IPS-18a (cell line): ENCODE results near the gene CD14.
A peak's percentile ranks its signal among the peaks of the same experiment; 100 is the strongest.
"Not testable (repeated sequence)": the region's sequence is repeated elsewhere in the genome, so short reads cannot be mapped to it uniquely, and the experiment has no call there.

ENCODE experiments used
- H3K27ac ChIP-seq: one replicate; pipeline ENCODE4 v1.5.1; 2013; ENCODE audit warnings: low read length
- H3K27me3 ChIP-seq: one replicate; pipeline ENCODE4 v1.6.1; 2013; ENCODE audit warnings: mild to moderate bottlenecking, low read length; ENCODE audit not compliant: control insufficient read depth, insufficient read depth
- H3K36me3 ChIP-seq: one replicate; pipeline ENCODE4 v1.6.1; 2013; ENCODE audit warnings: low read depth, low read length; ENCODE audit not compliant: control insufficient read depth
- H3K4me1 ChIP-seq: one replicate; pipeline ENCODE4 v1.6.1; 2013; ENCODE audit warnings: low read depth, low read length; ENCODE audit not compliant: control insufficient read depth
- H3K4me3 ChIP-seq: one replicate; pipeline ENCODE4 v1.5.1; 2013; ENCODE audit warnings: low read length
- H3K9ac ChIP-seq: one replicate; pipeline ENCODE4 v1.6.1; 2013; ENCODE audit warnings: mild to moderate bottlenecking, low read length, moderate library complexity
- H3K9me3 ChIP-seq: one replicate; pipeline ENCODE4 v1.6.1; 2013; ENCODE audit warnings: low read depth, low read length; ENCODE audit not compliant: control insufficient read depth

The CD14 gene

DNA sequence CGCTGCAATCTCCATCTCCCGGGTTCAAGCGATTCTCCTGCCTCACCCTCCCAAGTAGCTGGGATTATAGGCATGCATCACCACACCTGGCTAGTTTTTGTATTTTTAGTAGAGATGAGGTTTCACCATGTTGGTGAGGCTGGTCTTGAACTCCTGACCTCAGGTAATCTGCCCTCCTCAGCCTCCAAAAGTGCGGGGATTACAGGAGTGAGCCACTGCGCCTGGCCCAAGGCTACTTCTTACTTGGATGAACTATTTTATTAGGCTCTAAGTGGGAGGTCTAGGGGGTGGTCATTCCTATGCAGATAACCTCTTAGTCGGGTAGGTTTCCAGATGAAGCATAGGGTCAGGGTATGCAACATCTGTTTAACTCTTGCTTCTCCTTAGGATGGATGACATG lies 27.4 kb upstream of the CD14 start:
- not testable (repeated sequence) for H3K9me3 ChIP-seq, H3K4me1 ChIP-seq, H3K4me3 ChIP-seq, H3K27ac ChIP-seq, H3K9ac ChIP-seq, H3K27me3 ChIP-seq
- H3K36me3 ChIP-seq: peaks cover 68% of the 10 kb centered on the region

GRCh38 chr5:140658870-140659269 lies 25.9 kb upstream of the CD14 start:
- H3K27ac ChIP-seq: no peak overlapping the region
- no peaks in the 10 kb centered on the region for H3K4me1 ChIP-seq
- no peaks in the 10 kb centered on the region for H3K27me3 ChIP-seq
- no peak overlapping the region for H3K9ac ChIP-seq
- peaks cover 83% of the 10 kb centered on the region for H3K36me3 ChIP-seq
- no peaks in the 10 kb centered on the region for H3K9me3 ChIP-seq
- H3K4me3 ChIP-seq: no peak overlapping the region

- no peaks in the 10 kb centered on the region for H3K9me3 ChIP-seq
- H3K36me3 ChIP-seq: peaks cover 53% of the 10 kb centered on the region
- H3K4me3 ChIP-seq: peak overlapping the region; percentile 94
- H3K9ac ChIP-seq: peak overlapping the region; percentile 81
- H3K27me3 ChIP-seq: no peaks in the 10 kb centered on the region
- H3K27ac ChIP-seq: no peak overlapping the region
- no peaks in the 10 kb centered on the region for H3K4me1 ChIP-seq
Measured at GRCh38 chr5:140647042-140647419, 14.1 kb upstream of the CD14 start.

GRCh38 chr5:140642718-140643117 lies 9.7 kb upstream of the CD14 start:
- Histone ChIP-seq H3K36me3 (peaks cover 41% of the 10 kb centered on the region), H3K4me3 (no peak overlapping the region), H3K4me1 (peaks cover 3% of the 10 kb centered on the region), H3K27ac (no peak overlapping the region), H3K27me3 (no peaks in the 10 kb centered on the region), H3K9me3 (no peaks in the 10 kb centered on the region), H3K9ac (no peak overlapping the region)

GRCh38 chr5:140641716-140642115 lies 8.7 kb upstream of the CD14 start:
- peaks cover 3% of the 10 kb centered on the region for H3K4me1 ChIP-seq
- H3K9me3 ChIP-seq: no peaks in the 10 kb centered on the region
- H3K4me3 ChIP-seq: no peak overlapping the region
- no peak overlapping the region for H3K9ac ChIP-seq
- no peak overlapping the region for H3K27ac ChIP-seq
- peaks cover 41% of the 10 kb centered on the region for H3K36me3 ChIP-seq
- no peaks in the 10 kb centered on the region for H3K27me3 ChIP-seq

- Histone ChIP-seq H3K9ac (peak within 1 kb of the TSS; percentile 71), H3K4me3 (peak within 1 kb of the TSS; percentile 81), H3K4me1 (peaks cover 3% of the 10 kb centered on the region), H3K27me3 (no peaks in the 10 kb centered on the region), H3K9me3 (no peaks in the 10 kb centered on the region), H3K27ac (no peak within 1 kb of the TSS), H3K36me3 (peaks cover 26% of the 10 kb centered on the region)
Measured at GRCh38 chr5:140639148-140639981, 6.4 kb upstream of the CD14 start, which contains the start of gene TMCO6. TMCO6 (plus strand) TSS chr5:140639451; CDS start chr5:140639528, 77 bp downstream.

GRCh38 chr5:140638898-140639147 lies 5.8 kb upstream of the CD14 start:
- not testable (repeated sequence) for H3K9me3 ChIP-seq, H3K27ac ChIP-seq, H3K27me3 ChIP-seq, H3K9ac ChIP-seq, H3K4me1 ChIP-seq
- Histone ChIP-seq H3K4me3 (peak overlapping the region; percentile 81), H3K36me3 (peaks cover 21% of the 10 kb centered on the region)

DNA sequence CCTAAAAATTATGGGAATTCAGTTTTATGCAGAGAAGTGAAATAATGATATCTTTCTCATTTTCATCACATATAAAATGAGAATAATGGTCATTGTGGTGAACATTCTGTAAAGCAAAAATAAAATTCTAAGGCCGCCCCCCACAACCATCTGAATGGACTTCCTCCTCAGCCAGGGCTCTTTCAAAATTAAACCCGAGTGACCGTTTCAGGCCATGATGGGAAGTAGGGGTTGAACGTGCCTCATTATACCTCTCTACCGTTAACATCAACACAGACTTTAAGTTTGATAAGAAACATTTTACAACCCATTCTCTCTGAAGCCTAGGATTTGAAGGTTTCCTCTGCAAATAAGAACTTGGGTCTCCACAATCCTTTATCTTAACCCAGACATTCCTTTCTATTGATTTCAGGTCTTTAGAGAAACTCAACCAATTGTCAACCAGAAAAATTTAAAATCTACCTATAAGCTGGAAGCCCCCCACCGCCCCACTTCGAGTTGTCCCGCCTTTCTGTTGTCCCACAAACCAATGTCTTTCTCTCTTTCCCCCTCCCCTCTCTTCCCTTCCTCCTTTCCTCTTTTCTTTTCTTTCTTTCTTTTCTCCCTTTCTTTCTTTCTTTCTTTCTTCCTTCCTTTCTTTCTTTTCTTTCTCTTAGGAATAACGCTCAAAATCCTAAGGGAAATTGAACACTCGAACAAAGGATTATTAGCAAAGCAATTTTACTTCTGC lies 4.6 kb upstream of the CD14 start:
- H3K4me1 ChIP-seq: peaks cover 3% of the 10 kb centered on the region
- peaks cover 17% of the 10 kb centered on the region for H3K27me3 ChIP-seq
- peaks cover 10% of the 10 kb centered on the region for H3K36me3 ChIP-seq
- H3K4me3 ChIP-seq: no peak overlapping the region
- no peak overlapping the region for H3K9ac ChIP-seq
- H3K27ac ChIP-seq: no peak overlapping the region
- H3K9me3 ChIP-seq: no peaks in the 10 kb centered on the region

- H3K36me3 ChIP-seq: no peaks in the 10 kb centered on the region
- H3K9ac ChIP-seq: no peak overlapping the region
- no peak overlapping the region for H3K4me3 ChIP-seq
- H3K4me1 ChIP-seq: peaks cover 3% of the 10 kb centered on the region
- H3K9me3 ChIP-seq: no peaks in the 10 kb centered on the region
- H3K27ac ChIP-seq: no peak overlapping the region
- peaks cover 37% of the 10 kb centered on the region for H3K27me3 ChIP-seq
Measured at GRCh38 chr5:140635291-140636257, 2.6 kb upstream of the CD14 start.

DNA sequence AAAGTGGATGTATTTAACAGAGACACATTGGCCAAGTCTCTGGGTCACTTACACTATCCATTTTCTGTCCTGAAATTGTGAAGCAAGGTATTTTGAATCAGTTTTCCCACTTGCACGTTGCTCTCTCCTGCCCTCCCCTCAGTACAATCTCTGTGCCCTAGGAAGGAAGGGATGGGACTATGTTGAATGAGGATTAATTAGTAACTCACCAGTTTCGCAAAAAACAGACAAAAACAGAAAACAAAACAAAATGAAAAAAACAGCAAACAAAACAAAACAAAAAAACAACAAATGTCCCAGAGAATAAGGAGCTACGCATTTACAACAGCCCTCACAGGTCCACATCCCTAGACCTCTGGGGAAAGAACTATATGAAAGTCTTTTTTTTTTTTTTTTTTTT lies 1.1 kb upstream of the CD14 start:
- no peak overlapping the region for H3K4me3 ChIP-seq
- H3K9me3 ChIP-seq: no peaks in the 10 kb centered on the region
- peaks cover 3% of the 10 kb centered on the region for H3K4me1 ChIP-seq
- H3K27ac ChIP-seq: no peak overlapping the region
- H3K9ac ChIP-seq: no peak overlapping the region
- H3K36me3 ChIP-seq: no peaks in the 10 kb centered on the region
- peaks cover 42% of the 10 kb centered on the region for H3K27me3 ChIP-seq

DNA sequence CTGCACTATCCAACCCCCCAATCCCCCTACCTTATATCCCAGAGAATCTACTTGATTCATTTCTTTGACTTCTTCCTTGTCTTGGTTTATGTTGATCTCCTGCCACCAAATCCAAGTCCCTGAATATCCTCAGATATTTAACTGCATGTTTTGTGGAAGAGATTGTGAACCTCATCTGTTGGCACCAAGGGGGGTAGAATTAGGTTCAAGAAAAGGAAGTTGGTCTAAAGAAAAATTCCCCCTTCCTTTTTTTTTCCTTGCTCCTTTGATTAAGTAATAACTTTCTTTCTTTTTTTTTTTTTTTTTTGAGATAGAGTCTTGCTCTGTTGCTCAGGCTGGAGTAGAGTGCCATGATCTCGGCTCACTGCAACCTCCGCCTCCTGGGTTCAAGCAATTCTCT lies 526 bp upstream of the CD14 start:
- Histone ChIP-seq H3K27ac (no peak overlapping the region), H3K9ac (no peak overlapping the region), H3K27me3 (peaks cover 42% of the 10 kb centered on the region), H3K36me3 (no peaks in the 10 kb centered on the region), H3K4me1 (no peaks in the 10 kb centered on the region), H3K4me3 (no peak overlapping the region), H3K9me3 (peaks cover 3% of the 10 kb centered on the region)
